K562 (cell line): ENCODE data around the gene PLCB4. TPM values are rescaled to one million over a fixed set of nuclear protein-coding genes. Genes with fewer than 3 reads are reported as not detected.

Experiments used
- ARID1B ChIP-seq: fragments of 450-650 bp; IDR thresholded peaks from 2 replicates; pipeline ENCODE4 v1.6.1; 2016; ENCODE audit warnings: antibody characterized with exemption, mild to moderate bottlenecking, inconsistent platforms
- CBFA2T2 ChIP-seq: fragments of 450-650 bp; conservative IDR thresholded peaks from 2 replicates; pipeline ENCODE4 v1.6.1; 2017; ENCODE audit warnings: mild to moderate bottlenecking
- CHD1 ChIP-seq: fragments of 200-600 bp; sonication (generic); IDR thresholded peaks from one replicate; pipeline ENCODE4 v1.6.1; 2012; ENCODE audit warnings: mild to moderate bottlenecking, moderate library complexity, low read length, inconsistent platforms
- DDX20 ChIP-seq: fragments of 450-650 bp; IDR thresholded peaks from 2 replicates; pipeline ENCODE4 v1.6.1; 2016; ENCODE audit warnings: missing genetic modification characterization, low read depth, mild to moderate bottlenecking, missing compliant biosample characterization, moderate library complexity
- E2F1 ChIP-seq: sonication (generic); formaldehyde crosslinking; IDR thresholded peaks from 2 replicates; pipeline ENCODE4 v1.8.1; 2023; ENCODE audit warnings: mild to moderate bottlenecking, missing genetic modification reagents, moderate library complexity
- EP300 ChIP-seq: IDR thresholded peaks from 2 replicates; pipeline ENCODE4 v1.6.1; 2012; ENCODE audit warnings: low read length, improper control_type of control experiment
- FOXK2 ChIP-seq, 2 experiments: fragments of 450-650 bp; IDR thresholded peaks in 1 of 2; conservative IDR thresholded peaks in 1 of 2; 2 replicates each; pipeline ENCODE4 v1.6.1; 2016; ENCODE audit warnings: low read depth in 2 of 2, mild to moderate bottlenecking in 1 of 2
- GABPA ChIP-seq: fragments of 200-800 bp; sonication (Bioruptor generic); conservative IDR thresholded peaks from 2 replicates; pipeline ENCODE4 v1.6.1; 2016; ENCODE audit warnings: low read depth, missing genetic modification characterization, missing compliant biosample characterization
- NCOA2 ChIP-seq, 2 experiments: fragments of 450-650 bp; IDR thresholded peaks; 2 replicates each; pipeline ENCODE4 v1.6.1; 2018; ENCODE audit warnings: mild to moderate bottlenecking in 2 of 2, moderate library complexity in 1 of 2; ENCODE audit not compliant: partially characterized antibody in 2 of 2
- NCOA4 ChIP-seq: fragments of 450-650 bp; IDR thresholded peaks from 2 replicates; pipeline ENCODE4 v1.6.1; 2018; ENCODE audit warnings: mild to moderate bottlenecking; ENCODE audit not compliant: partially characterized antibody
- NR2C1 ChIP-seq, 2 experiments: fragments of 450-650 bp; IDR thresholded peaks; 2 replicates each; pipeline ENCODE4 v1.6.1; 2017; ENCODE audit warnings: mild to moderate bottlenecking in 2 of 2, antibody characterized with exemption in 1 of 2, inconsistent platforms in 1 of 2, missing compliant biosample characterization in 1 of 2, missing genetic modification characterization in 1 of 2
- POLR2H ChIP-seq: IDR thresholded peaks from 2 replicates; pipeline ENCODE4 v1.6.1; 2016; ENCODE audit warnings: missing genetic modification characterization, low read depth, mild to moderate bottlenecking, control low read depth, missing compliant biosample characterization, moderate library complexity
- SMARCA4 ChIP-seq: fragments of 450-650 bp; IDR thresholded peaks from 2 replicates; pipeline ENCODE4 v1.6.1; 2016
- SRSF3 ChIP-seq: fragments of 200-400 bp; formaldehyde crosslinking; IDR thresholded peaks from 2 replicates; pipeline ENCODE4 v1.6.1; 2016; ENCODE audit warnings: mild to moderate bottlenecking, low read length, moderate library complexity; ENCODE audit not compliant: insufficient read depth
- TAL1 ChIP-seq: fragments of 450-650 bp; IDR thresholded peaks from 2 replicates; pipeline ENCODE4 v1.6.1; 2016; ENCODE audit warnings: mild to moderate bottlenecking
- TCFL5 ChIP-seq: fragments of 250-450 bp; sonication (Bioruptor Pico); conservative IDR thresholded peaks from 2 replicates; pipeline ENCODE4 v1.6.1; 2021; ENCODE audit warnings: mild to moderate bottlenecking, moderate library complexity, matching md5 sums
- TRIM24 ChIP-seq, 2 experiments: fragments of 450-650 bp; IDR thresholded peaks; 2 replicates each; pipeline ENCODE4 v1.6.1; 2016
- ZBTB26 ChIP-seq: fragments of 450-650 bp; formaldehyde crosslinking; IDR thresholded peaks from 2 replicates; pipeline ENCODE4 v1.4.0; 2022; ENCODE audit warnings: missing genetic modification characterization
- ZC3H8 ChIP-seq: fragments of 450-650 bp; IDR thresholded peaks from 2 replicates; pipeline ENCODE4 v1.6.1; 2017
- ZNF165 ChIP-seq: fragments of 250-450 bp; sonication (Bioruptor Pico); IDR thresholded peaks from 2 replicates; pipeline ENCODE4 v1.4.0; 2020; ENCODE audit warnings: borderline replicate concordance
- ZNF584 ChIP-seq: fragments of 200-800 bp; sonication (Bioruptor generic); IDR thresholded peaks from 2 replicates; pipeline ENCODE4 v1.6.1; 2016; ENCODE audit warnings: low read depth, mild to moderate bottlenecking, missing genetic modification characterization, missing compliant biosample characterization
- ZNF695 ChIP-seq: fragments of 450-650 bp; formaldehyde crosslinking; IDR thresholded peaks from 2 replicates; pipeline ENCODE4 v1.4.0; 2020; ENCODE audit warnings: mild to moderate bottlenecking, moderate library complexity
- ZNF707 ChIP-seq: fragments of 250-450 bp; sonication (Bioruptor Pico); conservative IDR thresholded peaks from 2 replicates; pipeline ENCODE4 v1.8.0; 2022; ENCODE audit warnings: inconsistent platforms, mild to moderate bottlenecking, moderate library complexity
- polyA plus RNA-seq, 8 experiments: library from polyadenylated mRNA; depleted of rRNA in 4 of 8; stranded (reverse) in 5 of 8; unstranded in 3 of 8; fragments of >200 nt; fragmentation: Nextera tagmentation in 2 of 8; fragmentation: Illumina TruSeq in 1 of 8; extraction: Ambion mirVana in 2 of 8; extraction: Trizol in 1 of 8; gene quantifications; 2 replicates each; pipeline versions ENCODE4 v1.2.1 to v1.2.3, GENCODE V29; 2011 to 2014; ENCODE audit warnings: inconsistent platforms in 1 of 8, missing spikeins in 1 of 8
- total RNA-seq, 7 experiments: library from RNA; depleted of rRNA in 6 of 7; stranded (reverse); fragments of >200 nt in 6 of 7; fragmentation: Illumina TruSeq in 2 of 7; extraction: Trizol in 2 of 7; gene quantifications; 2 replicates each; pipeline versions ENCODE4 v1.2.1 to v1.2.3, GENCODE V29; 2011 to 2021; ENCODE audit warnings: low replicate concordance in 1 of 7
- TF ChIP-seq, protein P1 (sequence below): fragments of 450-650 bp; formaldehyde crosslinking; IDR thresholded peaks from 2 replicates; pipeline ENCODE4 v1.4.0; 2022; ENCODE audit warnings: mild to moderate bottlenecking, moderate library complexity
- TF ChIP-seq, protein P2 (sequence below): fragments of 450-650 bp; formaldehyde crosslinking; IDR thresholded peaks from 2 replicates; pipeline ENCODE4 v1.4.0; 2022; ENCODE audit warnings: missing genetic modification characterization

PLCB4 gene
- total and polyA plus RNA-seq, 9 of the 15 experiments (the other 6 are each of a cell fraction or from before 2014, with no cell fraction given): 0.20 to 2.9 (median 0.52) TPM

GRCh38 chr20:9211016-9211760, 142.3 kb downstream of the PLCB4 start (continued):
- TF ChIP-seq POLR2H: no peak
- TF ChIP-seq NCOA2 (IDR thresholded peaks at IDR 0.05; ENCODE audit: partially characterized antibody in 2 of 2): no peak
- TF ChIP-seq ZC3H8: no peak
- TF ChIP-seq DDX20 (tag): no peak
- no peak for TF ChIP-seq SRSF3
- TF ChIP-seq EP300: peak; percentile 40; the same call in 1 of the 2 replicates
- TF ChIP-seq, protein P1, sequence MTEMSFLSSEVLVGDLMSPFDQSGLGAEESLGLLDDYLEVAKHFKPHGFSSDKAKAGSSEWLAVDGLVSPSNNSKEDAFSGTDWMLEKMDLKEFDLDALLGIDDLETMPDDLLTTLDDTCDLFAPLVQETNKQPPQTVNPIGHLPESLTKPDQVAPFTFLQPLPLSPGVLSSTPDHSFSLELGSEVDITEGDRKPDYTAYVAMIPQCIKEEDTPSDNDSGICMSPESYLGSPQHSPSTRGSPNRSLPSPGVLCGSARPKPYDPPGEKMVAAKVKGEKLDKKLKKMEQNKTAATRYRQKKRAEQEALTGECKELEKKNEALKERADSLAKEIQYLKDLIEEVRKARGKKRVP: no peak
- no peak for TF ChIP-seq GABPA (tag)
- peak; percentile 72 for TF ChIP-seq CBFA2T2
- no peak for TF ChIP-seq NCOA4
- no peak for TF ChIP-seq ZNF165
- TF ChIP-seq ZNF695 (CRISPR knock-in tag): no peak
- no peak for TF ChIP-seq ZBTB26 (CRISPR knock-in tag)
- TF ChIP-seq CHD1: no peak
- TF ChIP-seq TCFL5 (CRISPR knock-in tag): no peak
- no peak for TF ChIP-seq FOXK2 (conservative IDR thresholded peaks at IDR 0.05 in 1 of 2, IDR thresholded peaks at IDR 0.05 in 1 of 2; ENCODE audit: low read depth in 2 of 2)
- peak; percentile 78 for TF ChIP-seq TAL1
- TF ChIP-seq, protein P2, sequence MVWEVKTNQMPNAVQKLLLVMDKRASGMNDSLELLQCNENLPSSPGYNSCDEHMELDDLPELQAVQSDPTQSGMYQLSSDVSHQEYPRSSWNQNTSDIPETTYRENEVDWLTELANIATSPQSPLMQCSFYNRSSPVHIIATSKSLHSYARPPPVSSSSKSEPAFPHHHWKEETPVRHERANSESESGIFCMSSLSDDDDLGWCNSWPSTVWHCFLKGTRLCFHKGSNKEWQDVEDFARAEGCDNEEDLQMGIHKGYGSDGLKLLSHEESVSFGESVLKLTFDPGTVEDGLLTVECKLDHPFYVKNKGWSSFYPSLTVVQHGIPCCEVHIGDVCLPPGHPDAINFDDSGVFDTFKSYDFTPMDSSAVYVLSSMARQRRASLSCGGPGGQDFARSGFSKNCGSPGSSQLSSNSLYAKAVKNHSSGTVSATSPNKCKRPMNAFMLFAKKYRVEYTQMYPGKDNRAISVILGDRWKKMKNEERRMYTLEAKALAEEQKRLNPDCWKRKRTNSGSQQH (CRISPR knock-in tag): no peak
- TF ChIP-seq SMARCA4: peak; percentile 56
- no peak for TF ChIP-seq E2F1 (CRISPR knock-in tag)
- peak; percentile 86 for TF ChIP-seq ARID1B
- no peak for TF ChIP-seq NR2C1 (IDR thresholded peaks at IDR 0.05)
- no peak for TF ChIP-seq NR2C1 (tag; IDR thresholded peaks at IDR 0.05)
- TF ChIP-seq ZNF584: no peak
- no peak for TF ChIP-seq ZNF707 (CRISPR knock-in tag)
- TF ChIP-seq TRIM24 (IDR thresholded peaks at IDR 0.05): no peak
